ENCODE results near the gene USP5. TPM values are rescaled to one million over a fixed set of nuclear protein-coding genes. Genes with fewer than 3 reads are reported as not detected.
"Not testable (repeated sequence)": the region's sequence is repeated elsewhere in the genome, so short reads cannot be mapped to it uniquely, and the experiment has no call there.

The USP5 gene
- total RNA-seq, 1 donor: 77.1 TPM

- Histone ChIP-seq H3K4me2 (ENCODE audit: insufficient read depth, low read length) (peak overlapping the region; percentile 94), H4K20me1 (ENCODE audit: insufficient read depth, low read length) (peaks cover 42% of the 10 kb centered on the region), H3K4me1 (ENCODE audit: insufficient read depth, low read length) (peaks cover 36% of the 10 kb centered on the region), H3K9me3 (ENCODE audit: low read depth, low read length) (no peaks in the 10 kb centered on the region), H3K4me3 (ENCODE audit: insufficient read depth, low read length) (peak overlapping the region; percentile 81), H3K27me3 (ENCODE audit: insufficient read depth, low read length) (no peaks in the 10 kb centered on the region), H2AFZ (ENCODE audit: low read length) (no peak overlapping the region), H3K27ac (ENCODE audit: low read depth, low read length) (peak overlapping the region; percentile 70), H3K79me2 (ENCODE audit: insufficient read depth, low read length) (peaks cover 53% of the 10 kb centered on the region), H3K36me3 (ENCODE audit: insufficient read depth, low read length) (peaks cover 39% of the 10 kb centered on the region)
- DNase-seq (ENCODE audit: insufficient read length, low spot score, missing footprints): peak; percentile 89
- TF ChIP-seq CTCF (IDR thresholded peaks at IDR 0.05; ENCODE audit: extremely low read depth, low read depth, low read length): no peak
These were observed 16.5 kb downstream of the USP5 start for GRCh38 chr12:6868211-6869048.

GRCh38 chr12:6869049-6870021 is 17.4 kb downstream of the USP5 start:
- Histone ChIP-seq H3K27me3 (ENCODE audit: insufficient read depth, low read length) (no peaks in the 10 kb centered on the region), H4K20me1 (ENCODE audit: insufficient read depth, low read length) (peaks cover 42% of the 10 kb centered on the region), H3K79me2 (ENCODE audit: insufficient read depth, low read length) (peaks cover 53% of the 10 kb centered on the region), H3K4me2 (ENCODE audit: insufficient read depth, low read length) (peak overlapping the region; percentile 94), H3K36me3 (ENCODE audit: insufficient read depth, low read length) (peaks cover 38% of the 10 kb centered on the region), H3K9me3 (ENCODE audit: low read depth, low read length) (no peaks in the 10 kb centered on the region), H3K27ac (ENCODE audit: low read depth, low read length) (peak overlapping the region; percentile 19), H3K4me1 (ENCODE audit: insufficient read depth, low read length) (peaks cover 42% of the 10 kb centered on the region), H2AFZ (ENCODE audit: low read length) (no peak overlapping the region), H3K4me3 (ENCODE audit: insufficient read depth, low read length) (peak overlapping the region; percentile 81)
- peak; percentile 91 for TF ChIP-seq CTCF (IDR thresholded peaks at IDR 0.05; ENCODE audit: extremely low read depth, low read depth, low read length)
- DNase-seq (ENCODE audit: insufficient read length, low spot score, missing footprints): peak; percentile 97

GRCh38 chr12:6870304-6870703 is 18.4 kb downstream of the USP5 start:
- H3K36me3 ChIP-seq (ENCODE audit: insufficient read depth, low read length): peaks cover 30% of the 10 kb centered on the region
- H3K9me3 ChIP-seq (ENCODE audit: low read depth, low read length); H3K27me3 ChIP-seq (ENCODE audit: insufficient read depth, low read length); H3K4me3 ChIP-seq (ENCODE audit: insufficient read depth, low read length); H3K4me2 ChIP-seq (ENCODE audit: insufficient read depth, low read length); DNase-seq (ENCODE audit: insufficient read length, low spot score, missing footprints); H2AFZ ChIP-seq (ENCODE audit: low read length): not testable (repeated sequence)
- H3K4me1 ChIP-seq (ENCODE audit: insufficient read depth, low read length): peaks cover 45% of the 10 kb centered on the region
- peaks cover 56% of the 10 kb centered on the region for H3K79me2 ChIP-seq (ENCODE audit: insufficient read depth, low read length)
- H4K20me1 ChIP-seq (ENCODE audit: insufficient read depth, low read length): peaks cover 42% of the 10 kb centered on the region
- H3K27ac ChIP-seq (ENCODE audit: low read depth, low read length): peak overlapping the region; percentile 19

GRCh38 chr12:6871052-6871957 is 19.4 kb downstream of the USP5 start:
- Histone ChIP-seq H3K27ac (ENCODE audit: low read depth, low read length) (no peak overlapping the region), H2AFZ (ENCODE audit: low read length) (no peak overlapping the region), H3K79me2 (ENCODE audit: insufficient read depth, low read length) (peaks cover 56% of the 10 kb centered on the region), H3K9me3 (ENCODE audit: low read depth, low read length) (no peaks in the 10 kb centered on the region), H3K36me3 (ENCODE audit: insufficient read depth, low read length) (peaks cover 28% of the 10 kb centered on the region), H3K4me1 (ENCODE audit: insufficient read depth, low read length) (peaks cover 45% of the 10 kb centered on the region), H4K20me1 (ENCODE audit: insufficient read depth, low read length) (peaks cover 42% of the 10 kb centered on the region), H3K4me3 (ENCODE audit: insufficient read depth, low read length) (peak overlapping the region; percentile 90), H3K27me3 (ENCODE audit: insufficient read depth, low read length) (no peaks in the 10 kb centered on the region), H3K4me2 (ENCODE audit: insufficient read depth, low read length) (peak overlapping the region; percentile 78)
- DNase-seq (ENCODE audit: insufficient read length, low spot score, missing footprints): peak; percentile 87
- no peak for TF ChIP-seq CTCF (IDR thresholded peaks at IDR 0.05; ENCODE audit: extremely low read depth, low read depth, low read length)

All from osteoblast (primary cell).